Mucosa of stomach (tissue), 1 donor: Measurements from ENCODE around the gene SYT12.

Experiments used
- H3K27me3 ChIP-seq: one replicate; pipeline ENCODE4 v1.7.0; 2013; ENCODE audit warnings: mild to moderate bottlenecking, low read length; ENCODE audit not compliant: control insufficient read depth, insufficient read depth
- H3K36me3 ChIP-seq: one replicate; pipeline ENCODE4 v1.7.0; 2013; ENCODE audit warnings: low read length; ENCODE audit not compliant: control insufficient read depth, insufficient read depth
- H3K4me1 ChIP-seq: one replicate; pipeline ENCODE4 v1.7.0; 2013; ENCODE audit warnings: mild to moderate bottlenecking, low read length; ENCODE audit not compliant: control insufficient read depth, insufficient read depth
- H3K4me3 ChIP-seq: one replicate; pipeline ENCODE4 v1.7.0; 2013; ENCODE audit warnings: low read length
- H3K9ac ChIP-seq: one replicate; pipeline ENCODE4 v1.7.0; 2013; ENCODE audit warnings: mild to moderate bottlenecking, low read length, moderate library complexity
- H3K9me3 ChIP-seq: one replicate; pipeline ENCODE4 v1.7.0; 2013; ENCODE audit warnings: mild to moderate bottlenecking, low read length, moderate library complexity; ENCODE audit not compliant: control insufficient read depth
- donor health status: Pancreatic carcinoma.

Gene SYT12

DNA sequence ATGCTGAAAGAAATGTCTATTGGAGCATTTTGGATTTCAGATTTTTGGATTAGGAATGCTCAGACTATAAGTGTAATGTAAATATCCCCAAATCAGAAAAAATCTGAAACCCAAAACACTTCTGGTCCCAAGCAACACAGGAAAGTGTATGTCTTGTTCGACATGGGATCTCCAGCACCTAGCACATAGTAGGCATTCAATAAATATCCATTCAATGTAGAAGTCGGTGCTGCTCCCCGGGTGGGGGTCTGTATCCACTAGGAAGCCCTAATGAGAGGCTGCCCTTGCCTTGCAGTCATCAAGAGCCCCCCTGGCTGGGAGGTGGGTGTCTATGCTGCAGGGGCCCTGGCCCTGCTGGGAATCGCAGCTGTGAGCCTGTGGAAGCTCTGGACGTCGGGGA, 11.4 kb downstream of the SYT12 start:
- no peaks in the 10 kb centered on the region for H3K9me3 ChIP-seq

DNA sequence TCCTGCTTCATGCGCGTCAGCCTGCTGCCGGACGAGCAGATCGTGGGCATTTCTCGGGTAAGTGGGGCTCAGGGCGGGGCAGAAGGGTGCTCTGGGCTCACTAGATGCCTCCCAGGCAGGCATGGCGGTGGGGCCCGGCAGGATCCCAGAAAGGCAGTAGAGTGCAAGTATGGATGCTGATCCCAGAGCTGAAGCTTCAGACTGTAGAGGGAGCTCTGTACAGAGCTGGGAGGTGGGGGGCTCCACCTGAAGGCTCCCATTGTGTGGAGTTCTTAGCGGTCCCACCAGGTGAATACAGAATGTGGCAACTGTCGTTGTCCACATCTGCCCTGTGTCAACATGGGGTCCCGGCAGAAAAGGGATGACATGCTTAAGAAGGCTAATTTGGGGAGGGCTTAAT, 17.2 kb downstream of the SYT12 start:
- Histone ChIP-seq H3K4me3 (no peak overlapping the region), H3K36me3 (no peaks in the 10 kb centered on the region), H3K27me3 (no peaks in the 10 kb centered on the region), H3K9me3 (no peaks in the 10 kb centered on the region), H3K4me1 (no peaks in the 10 kb centered on the region), H3K9ac (no peak overlapping the region)

More for the DNA sequence above, 11.4 kb downstream of the SYT12 start:
- Histone ChIP-seq H3K4me1 (peaks cover 9% of the 10 kb centered on the region), H3K9ac (no peak overlapping the region), H3K4me3 (no peak overlapping the region), H3K36me3 (no peaks in the 10 kb centered on the region), H3K27me3 (no peaks in the 10 kb centered on the region)

DNA sequence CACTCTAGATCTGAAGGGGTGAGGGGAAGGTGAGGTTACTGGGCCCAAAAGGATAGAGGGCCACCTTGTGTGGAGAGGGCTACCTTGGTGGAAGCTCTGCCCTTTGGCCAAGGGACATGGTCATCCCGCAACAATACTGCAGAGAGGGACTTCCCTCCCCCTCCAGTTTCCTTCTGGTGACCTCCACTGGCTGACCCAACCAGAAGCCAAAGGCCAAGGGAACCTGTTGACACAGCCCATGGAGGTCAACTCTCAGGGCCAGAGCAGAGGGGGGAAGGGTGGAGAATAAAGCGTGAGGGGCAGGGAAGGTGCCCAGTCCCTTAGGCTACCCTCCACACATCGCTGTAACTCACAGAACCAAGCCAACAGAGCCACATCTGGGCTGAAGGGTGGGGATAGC, 18.7 kb downstream of the SYT12 start:
- Histone ChIP-seq H3K9ac (no peak overlapping the region), H3K9me3 (no peaks in the 10 kb centered on the region), H3K36me3 (no peaks in the 10 kb centered on the region), H3K27me3 (no peaks in the 10 kb centered on the region), H3K4me1 (no peaks in the 10 kb centered on the region), H3K4me3 (no peak overlapping the region)

DNA sequence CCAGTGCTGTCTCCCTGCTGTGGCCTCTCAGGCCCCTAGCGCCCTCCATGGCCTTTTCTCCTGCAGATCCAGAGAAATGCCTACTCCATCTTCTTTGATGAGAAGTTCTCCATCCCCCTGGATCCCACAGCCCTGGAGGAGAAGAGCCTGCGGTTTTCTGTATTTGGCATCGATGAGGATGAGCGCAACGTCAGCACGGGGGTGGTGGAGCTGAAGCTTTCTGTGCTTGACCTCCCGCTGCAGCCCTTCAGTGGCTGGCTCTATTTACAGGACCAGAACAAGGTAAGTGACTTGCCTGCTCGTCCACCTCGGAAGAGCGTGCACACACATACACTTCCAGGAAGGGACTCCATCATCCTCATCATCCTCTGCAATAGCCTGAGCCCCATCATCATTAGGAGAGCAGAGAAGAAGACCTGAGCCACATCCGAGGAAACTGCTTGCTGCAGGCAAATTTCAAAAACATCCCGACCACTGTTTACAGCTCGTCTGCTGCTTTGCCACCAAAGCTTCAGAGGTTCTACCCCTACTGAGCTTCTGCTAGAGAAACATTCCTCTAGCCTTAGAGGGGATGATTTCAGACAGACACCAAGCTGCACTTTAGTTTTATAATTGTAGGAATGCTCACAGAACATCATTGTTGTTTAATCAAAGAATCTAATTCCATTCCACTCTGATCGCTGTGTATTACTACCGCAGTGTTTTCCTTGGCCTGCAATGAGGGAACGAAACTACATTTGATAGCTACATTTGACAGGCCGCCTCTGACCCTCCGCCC, 20.8 kb downstream of the SYT12 start:
- H3K27me3 ChIP-seq, result no peaks in the 10 kb centered on the region
- no peaks in the 10 kb centered on the region for H3K36me3 ChIP-seq
- H3K9me3 ChIP-seq, result no peaks in the 10 kb centered on the region
- H3K4me3 ChIP-seq, result no peak overlapping the region
- no peaks in the 10 kb centered on the region for H3K4me1 ChIP-seq
- H3K9ac ChIP-seq, result no peak overlapping the region

DNA sequence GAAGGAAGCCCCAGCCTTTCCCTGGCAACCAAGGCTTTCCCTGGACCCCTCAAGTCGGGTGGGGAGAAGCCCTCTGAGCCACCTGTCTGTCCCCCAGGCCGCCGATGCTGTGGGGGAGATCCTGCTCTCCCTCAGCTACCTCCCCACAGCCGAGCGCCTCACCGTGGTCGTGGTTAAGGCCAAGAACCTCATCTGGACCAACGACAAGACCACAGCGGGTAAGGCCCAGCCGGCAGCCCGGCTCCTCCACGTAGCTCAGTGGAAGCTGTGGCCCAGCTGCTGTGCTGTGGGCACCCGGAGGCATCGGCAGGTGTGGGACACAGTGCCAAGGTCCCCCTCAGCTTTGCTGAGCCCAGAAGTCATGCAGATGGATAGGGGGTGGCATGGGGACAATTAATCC, 21.6 kb downstream of the SYT12 start:
- no peak overlapping the region for H3K4me3 ChIP-seq
- no peaks in the 10 kb centered on the region for H3K9me3 ChIP-seq
- H3K9ac ChIP-seq, result no peak overlapping the region
- H3K4me1 ChIP-seq, result no peaks in the 10 kb centered on the region
- H3K27me3 ChIP-seq, result no peaks in the 10 kb centered on the region
- no peaks in the 10 kb centered on the region for H3K36me3 ChIP-seq

DNA sequence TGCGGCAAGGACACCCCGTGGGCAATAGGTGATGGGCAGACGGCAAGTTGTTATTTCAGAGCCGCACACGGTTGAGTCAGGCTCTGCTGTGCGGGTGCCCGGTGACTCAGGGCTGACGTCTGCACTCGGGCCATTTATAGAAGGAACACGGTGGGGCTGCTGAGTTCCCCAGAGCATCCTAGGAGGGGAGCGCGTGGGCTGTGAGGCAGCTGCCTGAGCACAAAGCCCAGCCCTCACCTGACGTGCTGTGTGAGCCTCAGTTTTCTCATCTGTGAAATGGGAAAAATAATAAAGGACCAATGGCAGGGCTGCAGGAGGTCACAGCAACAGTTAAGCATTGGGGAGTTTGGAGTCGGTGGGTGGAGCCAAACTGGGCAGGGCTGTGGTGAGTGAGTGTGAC, 22.4 kb downstream of the SYT12 start:
- H3K4me1 ChIP-seq, result no peaks in the 10 kb centered on the region
- H3K9me3 ChIP-seq, result no peaks in the 10 kb centered on the region
- no peak overlapping the region for H3K4me3 ChIP-seq
- no peak overlapping the region for H3K9ac ChIP-seq
- H3K27me3 ChIP-seq, result no peaks in the 10 kb centered on the region
- no peaks in the 10 kb centered on the region for H3K36me3 ChIP-seq

DNA sequence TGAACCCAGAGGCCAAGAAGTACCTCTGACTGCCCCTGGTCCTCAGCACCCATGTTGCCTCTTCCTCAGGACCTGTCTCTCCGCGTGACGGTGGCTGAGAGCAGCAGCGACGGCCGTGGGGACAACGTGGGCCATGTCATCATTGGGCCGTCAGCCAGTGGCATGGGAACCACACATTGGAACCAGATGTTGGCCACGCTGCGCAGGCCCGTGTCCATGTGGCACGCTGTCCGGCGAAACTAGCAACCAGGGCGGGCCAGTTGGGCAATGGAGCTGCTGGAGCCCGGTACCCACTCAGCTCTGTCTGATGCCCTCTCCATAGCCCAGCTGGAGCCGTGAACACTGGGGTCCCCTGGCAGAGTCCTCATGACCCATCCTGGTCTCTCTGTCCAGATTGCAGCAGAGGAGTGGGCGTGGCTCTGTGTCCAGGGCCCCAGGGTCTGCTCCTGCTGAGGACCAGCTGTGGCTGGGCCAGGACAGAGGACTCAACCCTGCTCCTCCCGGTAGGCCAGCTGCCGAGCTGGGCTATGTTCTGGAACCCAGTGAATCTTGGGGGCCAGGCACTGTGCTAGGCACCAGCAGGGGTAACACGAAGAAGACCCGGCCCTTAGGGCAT, 25.7 kb downstream of the SYT12 start:
- H3K9ac ChIP-seq, result no peak overlapping the region
- H3K27me3 ChIP-seq, result no peaks in the 10 kb centered on the region
- H3K36me3 ChIP-seq, result no peaks in the 10 kb centered on the region
- no peak overlapping the region for H3K4me3 ChIP-seq
- H3K9me3 ChIP-seq, result no peaks in the 10 kb centered on the region
- peaks cover 15% of the 10 kb centered on the region for H3K4me1 ChIP-seq

DNA sequence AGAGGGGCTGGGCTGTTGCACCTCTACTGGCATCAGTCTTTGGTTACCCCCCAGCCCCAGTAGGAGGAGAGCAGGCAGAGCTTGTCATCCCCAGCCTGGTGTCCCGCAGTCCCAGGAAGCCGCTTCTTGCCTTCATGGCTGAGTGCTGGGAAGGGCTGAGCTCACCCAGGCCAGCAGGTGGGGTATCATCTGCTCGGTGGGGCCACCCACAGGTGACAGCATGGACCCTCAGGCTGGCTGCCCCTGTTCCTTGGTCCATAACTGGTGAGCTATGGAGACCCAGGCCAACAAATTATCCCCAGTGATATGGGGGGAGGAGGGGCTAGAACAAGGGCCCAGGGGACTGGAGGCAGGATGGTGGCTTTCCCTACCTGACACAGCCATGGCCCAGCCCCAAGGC, 27.2 kb downstream of the SYT12 start:
- Histone ChIP-seq H3K4me3 (no peak overlapping the region), H3K27me3 (no peaks in the 10 kb centered on the region), H3K9me3 (no peaks in the 10 kb centered on the region), H3K9ac (no peak overlapping the region), H3K4me1 (peaks cover 29% of the 10 kb centered on the region), H3K36me3 (no peaks in the 10 kb centered on the region)

DNA sequence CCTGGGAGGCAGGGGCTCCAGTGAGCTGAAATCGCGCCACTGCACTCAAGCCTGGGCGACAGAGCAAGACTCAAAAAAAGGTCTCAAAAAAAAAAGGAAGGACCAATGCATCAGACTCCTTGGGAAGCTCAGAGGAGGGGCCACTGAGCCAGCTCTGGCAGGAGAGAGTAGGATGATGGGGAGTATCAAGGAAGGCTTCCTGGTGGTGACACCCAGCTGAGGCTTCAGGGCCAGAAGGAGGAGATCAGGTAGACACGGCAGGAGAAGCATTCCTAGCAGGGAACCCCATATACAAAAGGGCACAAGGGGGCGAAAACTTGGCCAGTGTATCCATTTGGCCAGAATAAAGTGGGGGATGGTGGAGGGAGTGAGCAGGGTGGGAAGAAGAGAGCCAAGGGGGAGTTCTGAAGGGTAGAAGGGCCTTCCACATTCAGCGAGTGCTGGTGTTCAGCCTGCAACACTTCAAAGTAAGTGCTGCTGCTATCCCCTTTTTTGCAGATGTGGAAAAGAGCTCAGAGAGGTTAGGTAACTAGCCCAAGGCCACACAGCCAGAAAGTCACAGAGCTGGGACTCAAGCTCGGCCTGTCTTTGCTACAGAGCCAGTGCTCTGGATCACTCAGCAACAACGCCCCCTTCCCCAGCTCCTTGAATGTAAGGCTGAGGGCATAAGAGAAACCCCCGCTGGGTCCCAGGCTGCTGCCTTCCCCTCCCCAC, 28.4 kb downstream of the SYT12 start:
- Histone ChIP-seq H3K36me3 (no peaks in the 10 kb centered on the region), H3K4me1 (peaks cover 41% of the 10 kb centered on the region), H3K27me3 (no peaks in the 10 kb centered on the region), H3K4me3 (no peak overlapping the region), H3K9me3 (no peaks in the 10 kb centered on the region), H3K9ac (no peak overlapping the region)

DNA sequence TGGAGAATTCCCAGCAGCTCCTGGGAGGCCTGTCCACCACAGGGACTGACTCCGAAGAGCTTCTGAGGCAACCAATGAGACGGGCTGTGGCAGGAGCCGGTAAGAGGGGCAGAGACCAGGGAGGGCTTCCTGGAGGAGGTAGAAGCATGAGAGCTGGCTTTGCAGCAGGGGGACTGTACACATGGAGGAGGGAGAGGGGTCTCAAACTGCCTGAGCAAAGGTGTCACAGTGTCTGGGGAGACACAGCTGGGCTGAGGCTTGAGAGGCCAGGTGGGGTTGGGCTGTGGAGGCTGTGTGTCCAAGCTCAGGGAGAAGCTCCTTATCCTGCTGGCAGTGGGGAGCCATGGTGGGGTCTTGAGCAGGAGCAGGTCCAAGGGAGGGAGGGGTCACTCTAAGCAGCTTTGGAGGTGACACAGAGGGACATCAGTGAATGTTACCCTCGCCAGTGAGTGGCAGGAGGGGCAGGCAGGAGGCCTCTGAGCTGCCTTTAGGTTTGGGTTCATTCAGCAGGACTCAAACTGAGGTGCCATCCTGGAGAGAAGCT, 29.1 kb downstream of the SYT12 start:
- no peaks in the 10 kb centered on the region for H3K9me3 ChIP-seq
- no peak overlapping the region for H3K4me3 ChIP-seq
- H3K9ac ChIP-seq, result no peak overlapping the region
- no peaks in the 10 kb centered on the region for H3K27me3 ChIP-seq
- H3K4me1 ChIP-seq, result peaks cover 44% of the 10 kb centered on the region
- H3K36me3 ChIP-seq, result no peaks in the 10 kb centered on the region

DNA sequence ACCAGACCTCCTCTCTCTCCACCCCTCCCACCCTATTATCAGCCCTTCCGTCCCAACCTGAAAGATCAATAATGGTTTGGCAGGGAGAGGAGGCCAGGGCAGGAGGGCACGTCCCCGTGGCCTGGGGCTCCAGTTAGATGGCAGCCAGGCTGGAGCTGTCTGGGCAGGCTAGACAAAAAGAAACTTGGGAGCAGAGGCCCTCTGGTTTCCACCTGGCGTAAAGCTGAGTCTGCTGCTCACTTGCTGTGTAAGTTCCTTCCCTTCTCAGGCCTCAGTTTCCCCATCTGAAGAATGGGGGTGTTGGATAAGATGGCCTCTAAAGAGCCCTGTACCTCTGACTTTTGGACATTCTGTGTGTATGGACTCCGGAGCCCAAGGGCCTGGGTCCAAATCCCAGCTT, 30.0 kb downstream of the SYT12 start:
- no peaks in the 10 kb centered on the region for H3K9me3 ChIP-seq
- no peak overlapping the region for H3K9ac ChIP-seq
- no peaks in the 10 kb centered on the region for H3K27me3 ChIP-seq
- H3K4me3 ChIP-seq, result no peak overlapping the region
- no peaks in the 10 kb centered on the region for H3K36me3 ChIP-seq
- H3K4me1 ChIP-seq, result peaks cover 50% of the 10 kb centered on the region

DNA sequence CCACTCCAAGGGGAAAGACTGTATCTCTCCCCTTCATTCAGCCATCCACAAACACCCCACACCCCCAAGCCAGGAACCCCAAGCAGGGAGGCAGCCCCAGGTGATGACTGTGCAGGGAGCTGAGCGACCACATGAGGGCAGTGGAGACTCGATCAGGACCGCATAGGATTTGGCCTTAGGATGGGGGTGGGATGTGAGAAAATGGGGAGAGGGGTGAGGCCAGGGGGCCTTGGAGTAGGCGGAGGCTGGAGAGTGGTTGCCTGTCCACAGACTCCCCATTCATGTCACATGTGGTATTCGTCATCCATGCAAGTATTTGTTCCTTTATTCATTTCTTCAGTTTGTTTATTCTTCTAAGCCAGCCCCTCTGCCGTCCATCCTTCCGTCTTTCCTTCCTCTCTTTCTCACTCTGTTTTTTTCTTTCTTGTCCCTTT, 31.0 kb downstream of the SYT12 start:
- Histone ChIP-seq H3K4me3 (no peak overlapping the region), H3K9ac (no peak overlapping the region), H3K27me3 (no peaks in the 10 kb centered on the region), H3K4me1 (peaks cover 50% of the 10 kb centered on the region), H3K9me3 (no peaks in the 10 kb centered on the region), H3K36me3 (no peaks in the 10 kb centered on the region)
